Heart left ventricle (tissue), 13 donors: Measurements from ENCODE around the gene LACRT.

ENCODE experiments used
- CTCF ChIP-seq, 12 donors: fragments of 200-600 bp; sonication (generic) in 4 of 12; IDR thresholded peaks; one replicate each; pipeline versions ENCODE4 v1.5.0 to v1.8.0; 2018 to 2022; ENCODE audit warnings: antibody characterized with exemption in 12 of 12, mild to moderate bottlenecking in 5 of 12
- POLR2A ChIP-seq, 2 donors: fragments of 450-650 bp; IDR thresholded peaks; one replicate each; pipeline ENCODE4 v1.6.1; 2017; ENCODE audit warnings: antibody characterized with exemption in 2 of 2, mild to moderate bottlenecking in 2 of 2, moderate library complexity in 2 of 2
- donor health status: ischemic (EF 13 %, LVEDD 7.1; RV severe dilation, severe dysfunction).
- donor health status: DM: no; HTN: yes; CAD: no.
- donor health status: DM: no; HTN: no; CAD: no.
- donor health status: ischemic (EF 25% LVEDD 6.9; RV normal size, moderate dysfunction).
- donor health status: ischemic (EF 25% LVEDD 5.7; RV mildly dilated, moderate dysfunction).
- donor health status: ischemic (EF 35%, LVEDD 5.7; RV mildly dilated, moderate dysfunction).
- donor health status: nonischemic (EF 11% LVEDD 7.7; RV severe dilation, severe dysfunction).
- donor health status: DM: yes; HTN: yes; CAD: no.
- donor health status: PGD.
- donor health status: ischemic (EF 29% LVEDD 5.4; RV normal size, mild dysfunction).
- donor health status: nonischemic (EF 23%, LVEDD 6.1; RV moderate dilation, normal function).

GRCh38 chr12:54627304-54627703 lies 7.4 kb downstream of the LACRT start:
- no peak for TF ChIP-seq CTCF (IDR thresholded peaks at IDR 0.05)
- TF ChIP-seq POLR2A (IDR thresholded peaks at IDR 0.05), result no peak
